Measurements from ENCODE around the gene RNLS.

RNLS gene

DNA sequence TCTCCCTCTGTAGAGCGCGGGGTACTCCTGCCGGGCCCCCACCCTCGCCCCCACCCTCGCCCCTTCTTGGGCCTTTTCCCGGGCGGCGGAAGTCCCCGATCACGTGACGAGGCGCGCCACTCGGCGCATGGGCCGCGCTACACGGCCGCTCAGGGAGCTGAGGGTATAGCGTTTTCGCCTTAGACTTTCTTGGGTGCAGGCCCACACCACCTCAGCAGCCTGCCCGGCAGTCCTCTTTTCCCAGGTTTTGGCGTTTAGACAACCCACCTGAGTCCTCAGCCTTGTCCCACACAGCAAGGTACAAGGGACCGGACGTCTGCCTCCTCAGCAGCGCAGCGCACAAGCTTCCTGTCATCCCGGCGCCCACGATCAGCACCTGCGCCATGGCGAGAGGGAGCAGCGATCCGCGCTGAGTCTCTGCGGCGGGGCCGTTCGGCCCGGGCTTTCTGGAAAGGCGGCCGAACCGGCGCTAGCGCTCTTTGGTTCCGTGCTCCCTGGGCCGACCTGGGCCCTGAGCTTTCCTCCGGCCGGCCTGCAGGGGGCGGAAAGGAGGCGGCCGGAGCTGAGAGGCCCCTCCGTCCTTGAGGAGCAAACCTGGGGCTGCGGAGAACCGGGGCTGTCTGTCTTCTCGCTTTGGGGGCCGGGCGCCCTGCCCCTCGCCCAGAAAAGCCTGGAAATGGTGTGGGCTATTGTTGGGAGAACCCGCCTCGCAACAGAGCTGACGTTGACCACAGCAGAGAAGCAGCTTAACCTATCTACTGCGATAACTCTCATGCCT is at the start of gene RNLS:
RNLS (minus strand) TSS at position 513 of the 778 bp plus-strand sequence.
- peak; percentile 88 for DNase-seq (ENCODE audit: low spot score)

- no peak for DNase-seq (ENCODE audit: low spot score)
These were observed 41.7 kb upstream of the RNLS start for GRCh38 chr10:88624840-88625239.

DNA sequence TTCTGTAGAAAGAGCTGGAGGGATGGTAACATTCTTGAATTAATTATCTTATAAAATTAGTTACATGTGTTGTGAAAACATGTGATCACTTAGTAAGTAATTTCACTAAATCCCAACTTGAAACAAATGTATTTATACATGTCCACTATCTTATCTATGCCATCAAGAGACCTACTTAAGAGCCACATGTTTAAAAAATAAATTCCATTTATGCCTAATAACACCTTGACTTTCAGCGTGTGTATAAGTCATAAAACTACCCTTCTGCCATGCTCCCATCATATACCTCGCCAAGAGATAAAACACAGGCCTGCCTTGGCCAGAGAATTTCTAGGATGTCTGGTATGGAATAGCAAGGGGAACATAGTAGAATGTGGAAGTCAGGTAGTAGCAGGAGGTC is 40.7 kb upstream of the RNLS start:
- no peak for DNase-seq (ENCODE audit: low spot score)

DNA sequence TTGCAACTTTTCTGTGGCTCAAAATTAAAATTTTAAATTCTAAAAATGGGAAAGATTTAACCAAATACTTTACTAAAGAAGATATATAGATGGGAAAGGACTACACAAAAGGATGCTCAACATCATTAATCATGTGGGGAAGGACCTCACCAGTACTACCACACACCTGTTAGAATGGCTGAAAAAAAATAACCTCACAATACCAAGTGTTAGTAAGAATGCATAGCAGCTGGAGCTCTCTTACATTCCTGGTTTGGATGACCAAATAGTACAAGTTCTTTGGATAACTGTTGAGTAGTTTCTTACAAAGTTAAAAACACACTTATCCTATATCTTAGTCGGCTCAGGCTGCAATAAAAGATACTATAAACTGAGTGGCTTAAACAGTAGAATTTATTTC is 37.3 kb upstream of the RNLS start:
- no peak for DNase-seq (ENCODE audit: low spot score)

GRCh38 chr10:88618496-88618895 is 35.4 kb upstream of the RNLS start:
- DNase-seq (ENCODE audit: low spot score) = no peak

GRCh38 chr10:88617772-88618300 is 34.7 kb upstream of the RNLS start:
- no peak for DNase-seq (ENCODE audit: low spot score)

DNA sequence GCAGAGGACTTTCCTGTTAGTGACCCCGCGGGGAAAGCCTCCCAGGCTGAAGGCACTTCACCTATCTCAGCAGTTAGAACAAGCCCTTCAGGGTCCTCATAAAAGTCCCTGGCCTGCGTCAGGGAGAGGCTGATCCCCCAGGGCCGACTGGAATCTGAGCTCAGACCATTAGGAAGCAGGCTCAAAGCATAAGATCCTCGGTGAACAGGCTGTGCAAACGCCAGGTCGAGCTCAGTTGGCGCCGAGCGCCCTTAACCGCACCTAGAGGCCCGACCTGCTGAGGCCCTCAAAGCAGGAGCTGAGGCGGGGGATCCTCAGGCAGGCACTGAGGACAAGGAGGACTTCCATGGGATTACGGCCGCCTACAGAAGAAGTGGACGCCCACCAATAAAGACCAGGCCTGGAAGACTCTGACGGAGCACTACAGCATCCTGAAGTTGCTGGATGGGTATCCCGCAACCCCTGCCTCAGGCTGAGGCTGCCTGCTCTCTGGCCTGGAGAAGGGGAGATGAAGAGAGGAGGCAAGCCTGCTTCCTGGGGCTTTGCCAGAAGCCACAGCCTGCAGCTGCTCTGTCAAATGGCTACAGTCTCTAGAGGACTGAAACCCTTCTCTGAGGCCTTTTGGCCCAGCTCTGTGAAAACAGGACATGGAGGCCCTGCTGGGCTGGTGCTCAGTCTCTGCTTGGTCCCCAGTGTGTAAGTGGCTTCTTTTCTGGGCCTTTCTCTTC is 33.3 kb upstream of the RNLS start:
- DNase-seq (ENCODE audit: low spot score) = no peak

DNA sequence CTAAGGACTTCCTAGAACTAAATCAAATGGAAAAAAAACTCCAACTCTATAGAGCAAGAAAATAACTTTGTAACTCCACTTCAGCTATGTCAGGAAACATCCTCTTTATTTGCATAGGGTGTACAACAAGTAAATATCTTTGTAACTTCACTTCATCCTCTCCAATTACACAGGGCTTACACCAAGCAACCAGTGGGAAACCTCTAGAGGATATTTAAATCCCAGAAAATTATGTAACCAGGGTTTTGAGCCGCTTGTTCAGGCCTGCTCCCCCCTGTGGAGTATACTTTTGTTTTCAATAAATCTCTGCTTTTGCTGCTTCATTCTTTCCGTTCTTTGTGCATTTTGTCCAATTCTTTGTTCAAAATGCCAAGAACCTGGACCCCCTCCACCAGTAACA is 25.7 kb upstream of the RNLS start:
- DNase-seq (ENCODE audit: low spot score) = no peak

GRCh38 chr10:88608052-88608732 is 25.1 kb upstream of the RNLS start:
- DNase-seq (ENCODE audit: low spot score) = no peak

GRCh38 chr10:88598055-88598454 is 14.9 kb upstream of the RNLS start:
- no peak for DNase-seq (ENCODE audit: low spot score)

GRCh38 chr10:88594482-88594881 is 11.4 kb upstream of the RNLS start:
- no peak for DNase-seq (ENCODE audit: low spot score)

- DNase-seq (ENCODE audit: low spot score) = no peak
These were observed 9.8 kb upstream of the RNLS start for GRCh38 chr10:88592906-88593305.

DNA sequence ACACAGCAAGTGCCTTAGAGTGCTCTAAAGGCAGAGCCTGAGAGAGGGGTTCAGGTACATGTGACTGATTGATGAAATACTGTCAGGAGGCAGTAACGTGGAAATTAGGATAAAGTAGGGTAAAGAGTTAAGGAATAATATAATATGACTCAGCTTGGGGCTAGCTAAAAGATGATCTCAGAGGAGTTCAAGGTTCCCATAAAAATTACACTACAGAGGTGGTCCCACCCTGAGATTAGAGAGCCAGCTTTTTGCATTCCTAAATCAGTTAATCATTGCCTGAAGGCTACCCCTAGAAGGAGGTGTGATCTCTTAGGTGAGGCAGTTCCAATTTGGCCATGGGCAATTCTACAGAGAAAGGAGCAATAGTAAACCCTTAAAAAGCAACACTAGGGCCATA is 9.3 kb upstream of the RNLS start:
- DNase-seq (ENCODE audit: low spot score) = no peak

- no peak for DNase-seq (ENCODE audit: low spot score)
These were observed 3.3 kb upstream of the RNLS start, which contains the start of gene LIPJ for GRCh38 chr10:88586462-88586861. Gene LIPJ, plus strand, starts transcription at chr10:88586762. Its CDS starts 3,926 bp downstream, at chr10:88590688.

- no peak for DNase-seq (ENCODE audit: low spot score)
These were observed 453 bp upstream of the RNLS start for GRCh38 chr10:88583584-88583957.

- no peak for DNase-seq (ENCODE audit: low spot score)
These were observed 710 bp downstream of the RNLS start for GRCh38 chr10:88582411-88582805.

GRCh38 chr10:88565072-88565471 is 18.0 kb downstream of the RNLS start:
- DNase-seq (ENCODE audit: low spot score) = peak; percentile 44

GRCh38 chr10:88562152-88562551 is 21.0 kb downstream of the RNLS start:
- DNase-seq (ENCODE audit: low spot score) = no peak

GRCh38 chr10:88557658-88558057 is 25.5 kb downstream of the RNLS start:
- DNase-seq (ENCODE audit: low spot score) = peak; percentile 36

DNA sequence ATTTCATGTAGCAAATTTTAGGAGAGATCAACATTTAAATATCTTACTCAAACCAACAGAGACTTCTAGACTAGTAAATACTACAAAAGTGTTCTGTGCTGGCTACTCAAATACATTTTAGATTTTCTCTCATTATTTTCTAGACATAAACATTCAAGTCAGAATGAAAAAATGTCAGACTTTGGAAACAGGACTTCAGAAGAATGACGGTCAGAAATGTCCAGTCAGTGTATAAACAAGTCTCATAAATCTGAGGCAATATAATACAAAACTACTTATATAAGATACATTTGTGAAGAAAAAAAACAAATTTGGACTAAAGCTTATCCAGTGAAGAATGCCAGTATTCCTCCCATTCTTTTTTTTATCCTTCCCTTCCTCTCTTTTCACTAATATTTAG is 25.9 kb downstream of the RNLS start:
- no peak for DNase-seq (ENCODE audit: low spot score)

GRCh38 chr10:88555190-88555908 is 27.8 kb downstream of the RNLS start:
- DNase-seq (ENCODE audit: low spot score) = no peak

Data from GM03348 (cell line).